Astrocyte (in vitro differentiated cells and primary cell): Measurements from ENCODE around the gene COL9A1.

Source experiments
- EZH2 ChIP-seq: IDR thresholded peaks from 2 replicates; pipeline ENCODE4 v1.6.1; 2012; ENCODE audit warnings: mild to moderate bottlenecking, low read length, inconsistent platforms; ENCODE audit not compliant: insufficient read depth
- TF ChIP-seq, protein P1 (sequence below): IDR thresholded peaks from 2 replicates; pipeline ENCODE4 v1.5.1; 2011; ENCODE audit warnings: low read depth, mild to moderate bottlenecking, inconsistent platforms, low read length, moderate library complexity; ENCODE audit not compliant: insufficient read depth

DNA sequence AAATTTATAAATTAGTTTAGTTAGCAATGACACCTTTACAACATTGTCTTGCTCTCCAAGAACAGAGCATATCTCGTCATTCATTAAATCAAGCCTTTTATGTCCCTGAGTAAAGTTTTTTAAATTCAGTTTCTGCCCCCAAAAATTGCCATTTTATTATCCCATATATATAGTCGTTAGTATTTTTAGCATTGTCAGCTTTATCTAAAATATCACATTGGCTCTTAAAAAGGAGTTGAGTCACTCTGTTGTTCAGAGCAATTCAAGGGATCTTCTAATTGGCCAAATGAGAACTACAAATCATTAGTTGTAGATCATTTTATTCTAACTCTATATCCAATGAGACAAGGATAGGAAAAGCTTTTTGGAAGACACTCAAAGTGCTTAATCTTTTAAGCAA is 127.1 kb downstream of the COL9A1 start:
- TF ChIP-seq, protein P1, sequence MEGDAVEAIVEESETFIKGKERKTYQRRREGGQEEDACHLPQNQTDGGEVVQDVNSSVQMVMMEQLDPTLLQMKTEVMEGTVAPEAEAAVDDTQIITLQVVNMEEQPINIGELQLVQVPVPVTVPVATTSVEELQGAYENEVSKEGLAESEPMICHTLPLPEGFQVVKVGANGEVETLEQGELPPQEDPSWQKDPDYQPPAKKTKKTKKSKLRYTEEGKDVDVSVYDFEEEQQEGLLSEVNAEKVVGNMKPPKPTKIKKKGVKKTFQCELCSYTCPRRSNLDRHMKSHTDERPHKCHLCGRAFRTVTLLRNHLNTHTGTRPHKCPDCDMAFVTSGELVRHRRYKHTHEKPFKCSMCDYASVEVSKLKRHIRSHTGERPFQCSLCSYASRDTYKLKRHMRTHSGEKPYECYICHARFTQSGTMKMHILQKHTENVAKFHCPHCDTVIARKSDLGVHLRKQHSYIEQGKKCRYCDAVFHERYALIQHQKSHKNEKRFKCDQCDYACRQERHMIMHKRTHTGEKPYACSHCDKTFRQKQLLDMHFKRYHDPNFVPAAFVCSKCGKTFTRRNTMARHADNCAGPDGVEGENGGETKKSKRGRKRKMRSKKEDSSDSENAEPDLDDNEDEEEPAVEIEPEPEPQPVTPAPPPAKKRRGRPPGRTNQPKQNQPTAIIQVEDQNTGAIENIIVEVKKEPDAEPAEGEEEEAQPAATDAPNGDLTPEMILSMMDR: no peak
- no peak for TF ChIP-seq EZH2
